K562 (cell line): Measurements from ENCODE around the gene ERLEC1. TPM values are rescaled to one million over a fixed set of nuclear protein-coding genes. Genes with fewer than 3 reads are reported as not detected.

Source experiments
- BRD9 ChIP-seq: fragments of 450-650 bp; IDR thresholded peaks from 2 replicates; pipeline ENCODE4 v1.6.1; 2018; ENCODE audit warnings: low read depth; ENCODE audit not compliant: partially characterized antibody
- CXXC5 ChIP-seq: fragments of 250-450 bp; sonication (Bioruptor Pico); IDR thresholded peaks from 2 replicates; pipeline ENCODE4 v1.8.0; 2022; ENCODE audit warnings: inconsistent platforms, mild to moderate bottlenecking, moderate library complexity
- ELF1 ChIP-seq: fragments of 200-800 bp; sonication (Bioruptor generic); IDR thresholded peaks from 2 replicates; pipeline ENCODE4 v1.6.1; 2016; ENCODE audit warnings: missing genetic modification characterization, missing compliant biosample characterization
- EP300 ChIP-seq: IDR thresholded peaks from 2 replicates; pipeline ENCODE4 v1.6.1; 2012; ENCODE audit warnings: low read length, improper control_type of control experiment
- HNRNPH1 ChIP-seq: fragments of 200-400 bp; formaldehyde crosslinking; optimal IDR thresholded peaks from 2 replicates; pipeline ENCODE3; 2017; ENCODE audit warnings: low read depth, mild to moderate bottlenecking, low read length, moderate library complexity
- KHSRP ChIP-seq: fragments of 450-650 bp; IDR thresholded peaks from 2 replicates; pipeline ENCODE4 v1.6.1; 2017
- NFE2 ChIP-seq: IDR thresholded peaks from 2 replicates; pipeline ENCODE4 v1.6.1; 2014; ENCODE audit warnings: antibody characterized with exemption, low read depth
- NONO ChIP-seq, 2 experiments: fragments of 200-400 bp in 1 of 2; fragments of 450-650 bp in 1 of 2; formaldehyde crosslinking in 1 of 2; IDR thresholded peaks; 2 replicates each; pipeline ENCODE4 v1.6.1; 2017; ENCODE audit warnings: low read depth in 2 of 2, mild to moderate bottlenecking in 2 of 2, moderate library complexity in 2 of 2, low read length in 1 of 2
- POLR2A ChIP-seq: fragments of 450-650 bp; conservative IDR thresholded peaks from 2 replicates; pipeline ENCODE4 v1.6.1; 2016
- SAP30 ChIP-seq: fragments of 200-600 bp; sonication (generic); IDR thresholded peaks from 2 replicates; pipeline ENCODE4 v1.6.1; 2012; ENCODE audit warnings: borderline replicate concordance, low read depth, mild to moderate bottlenecking, moderate library complexity, low read length, control low read depth, inconsistent platforms; ENCODE audit not compliant: insufficient read depth, poor library complexity, severe bottlenecking
- TCF7 ChIP-seq: sonication (generic); IDR thresholded peaks from 2 replicates; pipeline ENCODE4 v1.6.1; 2016; ENCODE audit warnings: antibody characterized with exemption, borderline replicate concordance
- ZNF778 ChIP-seq: fragments of 450-650 bp; formaldehyde crosslinking; IDR thresholded peaks from 2 replicates; pipeline ENCODE4 v1.4.0; 2020; ENCODE audit warnings: mild to moderate bottlenecking, moderate library complexity
- polyA plus RNA-seq, 8 experiments: library from polyadenylated mRNA; depleted of rRNA in 4 of 8; stranded (reverse) in 5 of 8; unstranded in 3 of 8; fragments of >200 nt; fragmentation: Nextera tagmentation in 2 of 8; fragmentation: Illumina TruSeq in 1 of 8; extraction: Ambion mirVana in 2 of 8; extraction: Trizol in 1 of 8; gene quantifications; 2 replicates each; pipeline versions ENCODE4 v1.2.1 to v1.2.3, GENCODE V29; 2011 to 2014; ENCODE audit warnings: inconsistent platforms in 1 of 8, missing spikeins in 1 of 8
- total RNA-seq, 7 experiments: library from RNA; depleted of rRNA in 6 of 7; stranded (reverse); fragments of >200 nt in 6 of 7; fragmentation: Illumina TruSeq in 2 of 7; extraction: Trizol in 2 of 7; gene quantifications; 2 replicates each; pipeline versions ENCODE4 v1.2.1 to v1.2.3, GENCODE V29; 2011 to 2021; ENCODE audit warnings: low replicate concordance in 1 of 7
- TF ChIP-seq, protein P1 (sequence below): IDR thresholded peaks from 2 replicates; pipeline ENCODE4 v1.6.1; 2011; ENCODE audit warnings: borderline replicate concordance, low read depth, mild to moderate bottlenecking, moderate library complexity, low read length; ENCODE audit not compliant: insufficient read depth, poor library complexity, severe bottlenecking
- TF ChIP-seq, protein P2 (sequence below): fragments of 250-450 bp; sonication (Bioruptor Pico); IDR thresholded peaks from 2 replicates; pipeline ENCODE4 v1.8.0; 2022; ENCODE audit warnings: inconsistent platforms
- TF ChIP-seq, protein P3 (sequence below): sonication (generic); formaldehyde crosslinking; IDR thresholded peaks from 2 replicates; pipeline ENCODE4 v1.8.0; 2023; ENCODE audit warnings: mild to moderate bottlenecking, missing genetic modification reagents
- TF ChIP-seq, protein P4 (sequence below): fragments of 200-800 bp; sonication (Bioruptor generic); IDR thresholded peaks from 2 replicates; pipeline ENCODE4 v1.6.1; 2017; ENCODE audit warnings: missing genetic modification characterization, missing compliant biosample characterization
- TF ChIP-seq, protein P5 (sequence below): fragments of 250-450 bp; sonication (Bioruptor Pico); IDR thresholded peaks from 2 replicates; pipeline ENCODE4 v1.4.0; 2020; ENCODE audit warnings: borderline replicate concordance

The ERLEC1 gene
- total and polyA plus RNA-seq, 9 of the 15 experiments (the other 6 are each of a cell fraction or from before 2014, with no cell fraction given), result 12.0 to 41.6 (median 30.6) TPM

DNA sequence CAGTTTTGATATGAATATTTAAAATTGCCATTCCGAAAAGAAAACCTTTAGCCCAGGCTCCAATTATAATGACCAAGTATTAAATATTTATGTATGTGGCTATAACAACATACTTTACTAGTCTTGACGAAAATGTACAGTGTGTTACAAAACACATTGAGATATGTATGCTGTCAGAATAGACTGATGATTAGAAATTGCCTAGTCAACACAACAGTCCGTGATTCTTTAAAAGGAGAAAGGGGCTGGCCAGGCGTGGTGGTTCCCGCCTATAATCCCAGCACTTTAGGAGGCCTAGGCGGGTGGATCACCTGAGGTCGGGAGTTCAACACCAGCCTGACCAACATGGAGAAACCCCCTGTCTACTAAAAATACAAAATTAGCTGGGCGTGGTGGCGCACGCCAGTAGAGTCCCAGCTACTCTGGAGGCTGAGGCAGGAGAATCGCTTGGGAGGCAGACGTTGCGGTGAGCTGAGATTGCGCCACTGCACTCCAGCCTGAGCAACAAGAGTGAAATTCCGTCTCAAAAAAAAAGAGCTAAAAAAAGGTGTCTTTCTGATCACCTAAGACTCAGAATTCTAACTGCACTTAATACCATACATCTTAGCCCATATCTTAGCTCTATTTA lies 17.4 kb upstream of the ERLEC1 start (continued):
- TF ChIP-seq HNRNPH1 (no peak), CXXC5 (CRISPR knock-in tag) (peak; percentile 57), ELF1 (tag) (no peak), ZNF778 (CRISPR knock-in tag) (no peak), TCF7 (no peak), SAP30 (no peak), POLR2A (no peak), NONO (IDR thresholded peaks at IDR 0.05; ENCODE audit: low read depth in 2 of 2, low read length in 1 of 2) (no peak), EP300 (no peak), KHSRP (no peak), BRD9 (no peak), NFE2 (peak; percentile 54)
- TF ChIP-seq, protein P1, sequence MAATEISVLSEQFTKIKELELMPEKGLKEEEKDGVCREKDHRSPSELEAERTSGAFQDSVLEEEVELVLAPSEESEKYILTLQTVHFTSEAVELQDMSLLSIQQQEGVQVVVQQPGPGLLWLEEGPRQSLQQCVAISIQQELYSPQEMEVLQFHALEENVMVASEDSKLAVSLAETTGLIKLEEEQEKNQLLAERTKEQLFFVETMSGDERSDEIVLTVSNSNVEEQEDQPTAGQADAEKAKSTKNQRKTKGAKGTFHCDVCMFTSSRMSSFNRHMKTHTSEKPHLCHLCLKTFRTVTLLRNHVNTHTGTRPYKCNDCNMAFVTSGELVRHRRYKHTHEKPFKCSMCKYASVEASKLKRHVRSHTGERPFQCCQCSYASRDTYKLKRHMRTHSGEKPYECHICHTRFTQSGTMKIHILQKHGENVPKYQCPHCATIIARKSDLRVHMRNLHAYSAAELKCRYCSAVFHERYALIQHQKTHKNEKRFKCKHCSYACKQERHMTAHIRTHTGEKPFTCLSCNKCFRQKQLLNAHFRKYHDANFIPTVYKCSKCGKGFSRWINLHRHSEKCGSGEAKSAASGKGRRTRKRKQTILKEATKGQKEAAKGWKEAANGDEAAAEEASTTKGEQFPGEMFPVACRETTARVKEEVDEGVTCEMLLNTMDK, result no peak
- TF ChIP-seq, protein P2, sequence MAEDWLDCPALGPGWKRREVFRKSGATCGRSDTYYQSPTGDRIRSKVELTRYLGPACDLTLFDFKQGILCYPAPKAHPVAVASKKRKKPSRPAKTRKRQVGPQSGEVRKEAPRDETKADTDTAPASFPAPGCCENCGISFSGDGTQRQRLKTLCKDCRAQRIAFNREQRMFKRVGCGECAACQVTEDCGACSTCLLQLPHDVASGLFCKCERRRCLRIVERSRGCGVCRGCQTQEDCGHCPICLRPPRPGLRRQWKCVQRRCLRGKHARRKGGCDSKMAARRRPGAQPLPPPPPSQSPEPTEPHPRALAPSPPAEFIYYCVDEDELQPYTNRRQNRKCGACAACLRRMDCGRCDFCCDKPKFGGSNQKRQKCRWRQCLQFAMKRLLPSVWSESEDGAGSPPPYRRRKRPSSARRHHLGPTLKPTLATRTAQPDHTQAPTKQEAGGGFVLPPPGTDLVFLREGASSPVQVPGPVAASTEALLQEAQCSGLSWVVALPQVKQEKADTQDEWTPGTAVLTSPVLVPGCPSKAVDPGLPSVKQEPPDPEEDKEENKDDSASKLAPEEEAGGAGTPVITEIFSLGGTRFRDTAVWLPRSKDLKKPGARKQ (CRISPR knock-in tag), result no peak
- TF ChIP-seq, protein P3, sequence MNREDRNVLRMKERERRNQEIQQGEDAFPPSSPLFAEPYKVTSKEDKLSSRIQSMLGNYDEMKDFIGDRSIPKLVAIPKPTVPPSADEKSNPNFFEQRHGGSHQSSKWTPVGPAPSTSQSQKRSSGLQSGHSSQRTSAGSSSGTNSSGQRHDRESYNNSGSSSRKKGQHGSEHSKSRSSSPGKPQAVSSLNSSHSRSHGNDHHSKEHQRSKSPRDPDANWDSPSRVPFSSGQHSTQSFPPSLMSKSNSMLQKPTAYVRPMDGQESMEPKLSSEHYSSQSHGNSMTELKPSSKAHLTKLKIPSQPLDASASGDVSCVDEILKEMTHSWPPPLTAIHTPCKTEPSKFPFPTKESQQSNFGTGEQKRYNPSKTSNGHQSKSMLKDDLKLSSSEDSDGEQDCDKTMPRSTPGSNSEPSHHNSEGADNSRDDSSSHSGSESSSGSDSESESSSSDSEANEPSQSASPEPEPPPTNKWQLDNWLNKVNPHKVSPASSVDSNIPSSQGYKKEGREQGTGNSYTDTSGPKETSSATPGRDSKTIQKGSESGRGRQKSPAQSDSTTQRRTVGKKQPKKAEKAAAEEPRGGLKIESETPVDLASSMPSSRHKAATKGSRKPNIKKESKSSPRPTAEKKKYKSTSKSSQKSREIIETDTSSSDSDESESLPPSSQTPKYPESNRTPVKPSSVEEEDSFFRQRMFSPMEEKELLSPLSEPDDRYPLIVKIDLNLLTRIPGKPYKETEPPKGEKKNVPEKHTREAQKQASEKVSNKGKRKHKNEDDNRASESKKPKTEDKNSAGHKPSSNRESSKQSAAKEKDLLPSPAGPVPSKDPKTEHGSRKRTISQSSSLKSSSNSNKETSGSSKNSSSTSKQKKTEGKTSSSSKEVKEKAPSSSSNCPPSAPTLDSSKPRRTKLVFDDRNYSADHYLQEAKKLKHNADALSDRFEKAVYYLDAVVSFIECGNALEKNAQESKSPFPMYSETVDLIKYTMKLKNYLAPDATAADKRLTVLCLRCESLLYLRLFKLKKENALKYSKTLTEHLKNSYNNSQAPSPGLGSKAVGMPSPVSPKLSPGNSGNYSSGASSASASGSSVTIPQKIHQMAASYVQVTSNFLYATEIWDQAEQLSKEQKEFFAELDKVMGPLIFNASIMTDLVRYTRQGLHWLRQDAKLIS (CRISPR knock-in tag), result no peak
- TF ChIP-seq, protein P4, sequence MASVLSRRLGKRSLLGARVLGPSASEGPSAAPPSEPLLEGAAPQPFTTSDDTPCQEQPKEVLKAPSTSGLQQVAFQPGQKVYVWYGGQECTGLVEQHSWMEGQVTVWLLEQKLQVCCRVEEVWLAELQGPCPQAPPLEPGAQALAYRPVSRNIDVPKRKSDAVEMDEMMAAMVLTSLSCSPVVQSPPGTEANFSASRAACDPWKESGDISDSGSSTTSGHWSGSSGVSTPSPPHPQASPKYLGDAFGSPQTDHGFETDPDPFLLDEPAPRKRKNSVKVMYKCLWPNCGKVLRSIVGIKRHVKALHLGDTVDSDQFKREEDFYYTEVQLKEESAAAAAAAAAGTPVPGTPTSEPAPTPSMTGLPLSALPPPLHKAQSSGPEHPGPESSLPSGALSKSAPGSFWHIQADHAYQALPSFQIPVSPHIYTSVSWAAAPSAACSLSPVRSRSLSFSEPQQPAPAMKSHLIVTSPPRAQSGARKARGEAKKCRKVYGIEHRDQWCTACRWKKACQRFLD, result no peak
- TF ChIP-seq, protein P5, sequence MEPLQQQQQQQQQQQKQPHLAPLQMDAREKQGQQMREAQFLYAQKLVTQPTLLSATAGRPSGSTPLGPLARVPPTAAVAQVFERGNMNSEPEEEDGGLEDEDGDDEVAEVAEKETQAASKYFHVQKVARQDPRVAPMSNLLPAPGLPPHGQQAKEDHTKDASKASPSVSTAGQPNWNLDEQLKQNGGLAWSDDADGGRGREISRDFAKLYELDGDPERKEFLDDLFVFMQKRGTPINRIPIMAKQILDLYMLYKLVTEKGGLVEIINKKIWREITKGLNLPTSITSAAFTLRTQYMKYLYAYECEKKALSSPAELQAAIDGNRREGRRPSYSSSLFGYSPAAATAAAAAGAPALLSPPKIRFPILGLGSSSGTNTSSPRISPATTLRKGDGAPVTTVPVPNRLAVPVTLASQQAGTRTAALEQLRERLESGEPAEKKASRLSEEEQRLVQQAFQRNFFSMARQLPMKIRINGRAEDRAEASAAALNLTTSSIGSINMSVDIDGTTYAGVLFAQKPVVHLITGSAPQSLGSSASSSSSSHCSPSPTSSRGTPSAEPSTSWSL (CRISPR knock-in tag), result no peak
